HUES48 (cell line): ENCODE data around the gene BRD3.

Experiments used
- H3K27ac ChIP-seq: one replicate; pipeline ENCODE4 v1.7.0; 2013; ENCODE audit warnings: low read depth, low read length, inconsistent platforms
- H3K27me3 ChIP-seq: 2 replicates; pipeline ENCODE4 v1.6.1; 2013; ENCODE audit warnings: mild to moderate bottlenecking, low read length; ENCODE audit not compliant: control insufficient read depth, insufficient read depth
- H3K36me3 ChIP-seq: 2 replicates; pipeline ENCODE4 v1.6.1; 2013; ENCODE audit warnings: low read length; ENCODE audit not compliant: control insufficient read depth, insufficient read depth
- H3K4me1 ChIP-seq: 2 replicates; pipeline ENCODE4 v1.6.1; 2013; ENCODE audit warnings: mild to moderate bottlenecking, low read length; ENCODE audit not compliant: control insufficient read depth, insufficient read depth
- H3K4me3 ChIP-seq: 2 replicates; pipeline ENCODE4 v1.5.1; 2013; ENCODE audit warnings: mild to moderate bottlenecking, low read depth, low read length
- H3K9ac ChIP-seq: 2 replicates; pipeline ENCODE4 v1.6.1; 2013; ENCODE audit warnings: mild to moderate bottlenecking, low read depth, low read length, moderate library complexity
- H3K9me3 ChIP-seq: 2 replicates; pipeline ENCODE4 v1.6.1; 2013; ENCODE audit warnings: low read length; ENCODE audit not compliant: control insufficient read depth, insufficient read depth

The BRD3 gene

DNA sequence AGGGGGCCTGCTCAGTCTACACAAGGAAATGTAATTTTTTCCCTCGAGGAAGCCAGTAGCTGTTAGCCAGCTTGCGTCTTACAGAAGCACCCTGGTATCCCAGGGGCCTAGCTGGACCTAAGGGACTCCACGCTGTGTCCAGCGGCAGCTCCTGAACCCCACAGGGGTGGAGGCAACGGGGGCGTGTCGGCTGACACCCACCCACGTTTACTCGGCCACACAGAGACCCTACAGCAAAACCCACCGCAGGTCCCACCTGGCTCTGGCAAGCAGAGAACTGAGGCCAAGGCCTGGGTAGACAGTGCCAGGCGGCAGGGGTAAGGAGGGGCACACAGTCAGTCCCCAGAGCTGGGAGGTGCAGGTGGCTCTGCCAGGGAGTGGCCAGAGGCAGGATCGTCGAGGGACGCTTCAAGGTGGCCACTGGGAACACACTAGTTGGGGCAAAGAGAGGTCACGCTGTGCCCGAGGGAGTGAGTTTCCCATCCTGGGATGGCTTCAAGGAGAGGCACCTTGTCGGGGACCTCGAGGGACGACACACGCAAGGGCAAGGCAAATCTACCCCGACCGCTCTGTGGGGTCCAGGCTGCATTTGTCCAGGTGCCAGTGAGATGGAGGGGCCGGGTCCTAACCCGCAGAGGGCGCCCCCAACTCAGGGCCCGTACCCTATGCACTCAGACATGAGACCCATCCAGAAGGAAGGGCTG is 21.8 kb downstream of the BRD3 start:
- no peaks in the 10 kb centered on the region for H3K4me1 ChIP-seq
- no peak overlapping the region for H3K27ac ChIP-seq
- H3K27me3 ChIP-seq, result no peaks in the 10 kb centered on the region
- H3K9me3 ChIP-seq, result no peaks in the 10 kb centered on the region
- no peak overlapping the region for H3K9ac ChIP-seq
- peaks cover 98% of the 10 kb centered on the region for H3K36me3 ChIP-seq
- no peak overlapping the region for H3K4me3 ChIP-seq

DNA sequence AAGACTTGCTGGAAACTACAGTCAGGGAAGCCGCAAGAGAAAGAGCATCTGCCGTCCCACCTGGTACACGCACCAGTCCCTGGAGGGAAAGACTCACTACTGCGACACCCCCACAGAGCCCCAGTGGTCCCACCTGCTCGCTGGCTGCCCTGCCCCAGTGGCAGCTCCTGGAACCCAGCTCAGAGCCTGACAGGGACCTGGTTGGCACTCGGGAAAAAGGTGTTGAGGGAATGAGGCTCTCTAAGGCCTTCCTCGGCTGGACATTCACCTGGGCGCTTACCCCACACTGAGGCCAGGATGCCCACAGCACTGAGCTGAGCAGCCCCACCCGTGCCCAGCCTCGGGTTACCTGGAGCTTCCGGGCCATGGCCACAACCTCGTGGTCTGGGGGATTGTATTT is 22.9 kb downstream of the BRD3 start:
- H3K9me3 ChIP-seq, result no peaks in the 10 kb centered on the region
- H3K27ac ChIP-seq, result no peak overlapping the region
- H3K9ac ChIP-seq, result no peak overlapping the region
- peaks cover 98% of the 10 kb centered on the region for H3K36me3 ChIP-seq
- no peaks in the 10 kb centered on the region for H3K27me3 ChIP-seq
- H3K4me3 ChIP-seq, result no peak overlapping the region
- H3K4me1 ChIP-seq, result no peaks in the 10 kb centered on the region

DNA sequence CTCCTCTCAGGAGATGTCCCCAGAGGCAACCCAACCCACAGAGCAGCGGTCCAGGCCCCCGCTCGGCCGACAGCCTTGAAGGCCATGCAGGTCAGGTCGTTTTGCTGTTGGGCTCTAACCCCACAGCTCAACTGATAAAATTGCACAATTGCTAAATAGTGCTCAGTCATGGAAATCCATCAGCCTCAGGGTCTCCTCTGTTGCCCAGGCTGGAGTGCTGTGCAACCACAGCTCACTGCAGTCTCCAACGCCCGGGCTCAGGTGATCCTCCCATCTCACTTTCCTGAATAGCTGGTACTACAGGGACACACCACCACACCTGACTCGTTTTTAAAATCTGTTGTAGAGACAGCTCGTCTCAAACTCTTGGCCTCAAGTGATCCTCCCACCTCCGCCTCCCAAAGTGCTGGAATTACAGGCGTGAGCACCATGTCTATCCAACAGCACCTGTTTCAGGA is 24.3 kb downstream of the BRD3 start:
- Histone ChIP-seq H3K4me1 (no peaks in the 10 kb centered on the region), H3K36me3 (peaks cover 98% of the 10 kb centered on the region), H3K27me3 (no peaks in the 10 kb centered on the region), H3K9ac (no peak overlapping the region), H3K9me3 (no peaks in the 10 kb centered on the region), H3K27ac (no peak overlapping the region), H3K4me3 (no peak overlapping the region)

DNA sequence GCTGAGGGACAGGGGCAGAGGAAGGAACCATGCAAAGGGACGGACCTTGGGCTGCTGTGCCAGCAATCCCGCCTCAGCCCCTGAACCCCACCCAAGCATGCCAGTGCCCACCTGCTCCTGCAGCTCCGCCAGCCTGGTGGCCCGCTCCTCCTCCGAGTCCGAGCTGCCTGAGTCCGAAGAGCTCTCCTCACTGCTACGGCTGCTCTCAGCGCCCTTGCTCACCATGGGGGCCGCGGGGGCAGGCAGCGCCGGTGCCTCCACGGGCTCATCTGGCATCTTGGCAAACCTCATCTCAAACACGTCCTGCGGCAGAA is 26.2 kb downstream of the BRD3 start:
- Histone ChIP-seq H3K9ac (no peak overlapping the region), H3K9me3 (no peaks in the 10 kb centered on the region), H3K36me3 (peaks cover 85% of the 10 kb centered on the region), H3K27ac (no peak overlapping the region), H3K4me3 (no peak overlapping the region), H3K4me1 (no peaks in the 10 kb centered on the region), H3K27me3 (no peaks in the 10 kb centered on the region)

DNA sequence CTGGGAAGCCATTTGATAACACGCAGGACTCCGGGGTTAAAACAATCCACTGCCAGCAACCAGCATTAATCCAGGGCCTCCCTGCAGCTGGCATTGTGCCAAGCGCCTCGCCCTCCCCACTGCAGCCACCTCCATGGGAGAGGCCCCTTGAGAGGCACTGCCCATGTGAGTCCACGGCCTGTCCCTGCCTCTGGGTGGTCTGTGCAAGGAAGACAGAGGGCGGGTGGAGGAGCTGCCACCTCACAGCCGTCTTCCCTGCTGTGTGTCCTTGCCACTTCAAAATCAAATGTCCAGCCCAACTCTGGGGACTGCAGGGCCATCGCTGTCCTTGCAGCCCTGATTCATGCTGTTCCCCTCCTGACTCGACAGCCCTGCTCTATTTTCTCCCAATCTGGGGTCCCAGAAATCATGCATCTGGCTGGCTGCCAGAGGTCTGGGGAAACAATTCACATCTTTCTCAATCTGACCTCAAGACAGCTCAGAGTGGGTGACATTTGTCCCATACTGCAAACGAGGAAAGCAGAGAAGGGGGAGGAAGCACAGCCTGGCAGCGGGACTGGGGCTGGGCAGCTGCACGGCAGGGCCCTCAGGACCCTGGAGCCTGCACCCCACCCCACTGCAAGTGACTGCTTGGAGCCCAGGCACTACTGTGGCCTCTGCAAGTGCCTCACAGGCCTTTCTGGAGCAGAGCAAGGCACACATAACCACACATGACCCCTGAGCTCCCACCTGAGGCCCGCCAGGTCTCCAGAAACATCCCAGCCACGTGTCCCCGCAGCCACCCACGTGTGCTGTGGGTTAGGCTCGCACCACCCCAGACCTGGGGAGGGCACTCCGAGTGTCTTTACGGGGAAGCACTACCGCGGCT is 26.8 kb downstream of the BRD3 start:
- Histone ChIP-seq H3K27ac (no peak overlapping the region), H3K9me3 (no peaks in the 10 kb centered on the region), H3K4me3 (no peak overlapping the region), H3K4me1 (no peaks in the 10 kb centered on the region), H3K36me3 (peaks cover 83% of the 10 kb centered on the region), H3K27me3 (no peaks in the 10 kb centered on the region), H3K9ac (no peak overlapping the region)

DNA sequence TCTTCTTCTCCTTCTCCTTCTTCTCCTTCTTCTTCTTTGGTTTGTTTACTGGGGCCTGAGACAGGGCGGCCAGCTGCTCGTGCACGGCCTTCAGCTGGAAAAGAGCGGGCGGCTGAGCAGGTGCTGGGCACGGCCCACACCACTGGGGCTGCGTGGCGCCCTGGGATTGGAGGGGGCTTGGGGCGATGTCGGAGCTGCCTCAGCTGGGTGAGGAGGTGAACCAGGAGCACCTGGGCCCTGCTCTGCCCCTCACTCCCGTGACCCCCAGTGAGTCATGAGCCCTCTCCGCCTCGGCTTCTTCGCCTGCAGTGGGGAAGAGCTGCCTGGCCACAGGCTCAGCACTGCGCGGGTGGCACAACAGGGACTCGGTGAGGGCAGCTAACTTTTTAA is 27.7 kb downstream of the BRD3 start:
- no peak overlapping the region for H3K4me3 ChIP-seq
- H3K36me3 ChIP-seq, result peaks cover 83% of the 10 kb centered on the region
- H3K4me1 ChIP-seq, result no peaks in the 10 kb centered on the region
- H3K27ac ChIP-seq, result no peak overlapping the region
- no peak overlapping the region for H3K9ac ChIP-seq
- no peaks in the 10 kb centered on the region for H3K27me3 ChIP-seq
- no peaks in the 10 kb centered on the region for H3K9me3 ChIP-seq

DNA sequence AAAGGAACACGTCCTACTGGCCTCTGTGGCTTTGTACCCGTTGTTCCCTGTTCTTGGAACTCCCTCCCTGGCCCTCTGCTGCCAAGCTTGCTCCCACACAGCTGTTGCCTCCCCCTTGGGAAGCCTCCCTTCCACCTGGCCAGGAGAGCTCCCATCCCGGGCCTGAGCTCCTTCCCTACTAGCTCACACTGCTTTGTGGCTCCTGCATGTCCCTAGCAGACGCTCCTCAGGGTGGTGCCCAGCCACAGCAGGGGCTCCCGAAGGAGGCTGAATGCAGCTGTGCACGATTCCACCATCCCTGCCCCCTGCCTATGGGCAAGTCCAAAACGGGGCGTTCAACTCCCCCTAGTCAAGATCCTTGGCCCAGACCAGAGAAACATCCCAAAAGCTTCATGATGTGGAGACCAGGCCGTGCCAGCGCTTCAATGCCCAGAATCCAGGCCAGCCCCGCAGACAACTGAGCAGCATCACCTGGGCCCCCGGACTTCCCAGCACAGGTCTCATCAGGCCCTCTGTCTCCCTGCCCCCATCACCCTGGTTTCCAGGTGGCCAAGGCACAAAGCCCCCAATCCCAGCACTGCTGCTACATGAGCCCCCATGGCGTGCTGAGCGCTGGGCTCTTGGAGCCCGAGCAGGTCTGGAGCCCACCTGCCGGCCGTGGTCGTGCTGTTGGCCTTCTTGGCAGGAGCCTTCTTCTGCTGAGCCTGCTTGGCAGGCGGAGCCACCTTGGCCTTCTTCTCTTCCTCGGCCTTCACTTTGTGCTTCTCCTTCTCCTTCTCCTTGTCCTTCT is 28.2 kb downstream of the BRD3 start:
- Histone ChIP-seq H3K27me3 (no peaks in the 10 kb centered on the region), H3K27ac (no peak overlapping the region), H3K9ac (no peak overlapping the region), H3K4me3 (no peak overlapping the region), H3K4me1 (no peaks in the 10 kb centered on the region), H3K36me3 (peaks cover 83% of the 10 kb centered on the region), H3K9me3 (no peaks in the 10 kb centered on the region)

GRCh38 chr9:134037641-134038040 is 30.2 kb downstream of the BRD3 start:
- H3K9me3 ChIP-seq, result no peaks in the 10 kb centered on the region
- no peak overlapping the region for H3K27ac ChIP-seq
- H3K9ac ChIP-seq, result no peak overlapping the region
- H3K36me3 ChIP-seq, result peaks cover 83% of the 10 kb centered on the region
- no peaks in the 10 kb centered on the region for H3K27me3 ChIP-seq
- no peaks in the 10 kb centered on the region for H3K4me1 ChIP-seq
- no peak overlapping the region for H3K4me3 ChIP-seq

- peaks cover 84% of the 10 kb centered on the region for H3K36me3 ChIP-seq
These were observed 31.7 kb downstream of the BRD3 start for GRCh38 chr9:134036130-134036529.

GRCh38 chr9:134035041-134036039 is 32.5 kb downstream of the BRD3 start:
- H3K27ac ChIP-seq, result no peak overlapping the region
- H3K9ac ChIP-seq, result no peak overlapping the region
- no peaks in the 10 kb centered on the region for H3K27me3 ChIP-seq
- no peaks in the 10 kb centered on the region for H3K9me3 ChIP-seq
- H3K4me3 ChIP-seq, result no peak overlapping the region
- peaks cover 84% of the 10 kb centered on the region for H3K36me3 ChIP-seq
- H3K4me1 ChIP-seq, result no peaks in the 10 kb centered on the region

More at GRCh38 chr9:134036130-134036529, 31.7 kb downstream of the BRD3 start:
- Histone ChIP-seq H3K4me1 (no peaks in the 10 kb centered on the region), H3K27ac (no peak overlapping the region), H3K4me3 (no peak overlapping the region), H3K27me3 (no peaks in the 10 kb centered on the region), H3K9me3 (no peaks in the 10 kb centered on the region), H3K9ac (no peak overlapping the region)
